HepG2 (cell line): Measurements from ENCODE around the gene FAM171A2. TPM values are rescaled to one million over a fixed set of nuclear protein-coding genes. Genes with fewer than 3 reads are reported as not detected.

Experiments used
- ARID4A ChIP-seq: sonication (generic); formaldehyde crosslinking; IDR thresholded peaks from 2 replicates; pipeline ENCODE4 v1.5.0; 2020; ENCODE audit warnings: mild to moderate bottlenecking, missing genetic modification reagents, borderline replicate concordance
- DMAP1 ChIP-seq: IDR thresholded peaks from 2 replicates; pipeline ENCODE4 v1.6.1; 2016
- ETV5 ChIP-seq: IDR thresholded peaks from 2 replicates; pipeline ENCODE4 v1.6.1; 2018; ENCODE audit warnings: missing biosample characterization, missing genetic modification reagents, inconsistent platforms, borderline replicate concordance
- FOXO1 ChIP-seq: sonication (generic); formaldehyde crosslinking; IDR thresholded peaks from 2 replicates; pipeline ENCODE4 v1.4.0; 2020; ENCODE audit warnings: missing genetic modification reagents
- HCFC1 ChIP-seq: fragments of 150-350 bp; IDR thresholded peaks from 2 replicates; pipeline ENCODE4 v1.6.1; 2014; ENCODE audit warnings: low read depth, low read length
- MLLT10 ChIP-seq: sonication (generic); formaldehyde crosslinking; IDR thresholded peaks from 2 replicates; pipeline ENCODE4 v1.4.0; 2020; ENCODE audit warnings: missing genetic modification reagents
- NR2C2 ChIP-seq: sonication (generic); formaldehyde crosslinking; IDR thresholded peaks from 2 replicates; pipeline ENCODE4 v1.4.0; 2020; ENCODE audit warnings: missing genetic modification reagents, mild to moderate bottlenecking, moderate library complexity, borderline replicate concordance
- NR2F6 ChIP-seq, 2 experiments: IDR thresholded peaks; 2 replicates each; pipeline ENCODE4 v1.6.1; 2016; ENCODE audit warnings: antibody characterized with exemption in 1 of 2, mild to moderate bottlenecking in 1 of 2
- PRDM10 ChIP-seq: sonication (generic); formaldehyde crosslinking; IDR thresholded peaks from 2 replicates; pipeline ENCODE4 v1.4.0; 2020; ENCODE audit warnings: low read depth, missing genetic modification reagents
- RBM39 ChIP-seq: fragments of 200-400 bp; formaldehyde crosslinking; IDR thresholded peaks from one replicate; pipeline ENCODE4 v1.6.1; 2018; ENCODE audit warnings: antibody characterized with exemption, mild to moderate bottlenecking, low read depth, low read length; ENCODE audit not compliant: poor library complexity, severe bottlenecking
- RCOR2 ChIP-seq: IDR thresholded peaks from 2 replicates; pipeline ENCODE4 v1.6.1; 2016; ENCODE audit warnings: missing biosample characterization, missing genetic modification reagents
- TEF ChIP-seq: sonication (generic); formaldehyde crosslinking; IDR thresholded peaks from 2 replicates; pipeline ENCODE4 v1.5.0; 2020; ENCODE audit warnings: missing genetic modification reagents
- TOE1 ChIP-seq: sonication (generic); formaldehyde crosslinking; IDR thresholded peaks from 2 replicates; pipeline ENCODE4 v1.4.0; 2020; ENCODE audit warnings: mild to moderate bottlenecking, missing genetic modification reagents
- ZNF460 ChIP-seq: sonication (generic); formaldehyde crosslinking; IDR thresholded peaks from 2 replicates; pipeline ENCODE4 v1.5.1; 2020; ENCODE audit warnings: missing genetic modification reagents, mild to moderate bottlenecking, borderline replicate concordance
- polyA plus RNA-seq, 8 experiments: library from polyadenylated mRNA; depleted of rRNA in 3 of 8; stranded (reverse) in 7 of 8; unstranded in 1 of 8; fragments of >200 nt; fragmentation: Illumina TruSeq in 4 of 8; extraction: Trizol in 4 of 8; gene quantifications; 2 replicates each; pipeline versions ENCODE4 v1.2.1 to v1.2.3, GENCODE V29; 2011 to 2016; ENCODE audit warnings: low read depth in 4 of 8, missing spikeins in 1 of 8, mixed read lengths in 1 of 8; ENCODE audit not compliant: insufficient read depth in 1 of 8
- total RNA-seq, 5 experiments: library from RNA; depleted of rRNA; stranded (reverse); fragments of >200 nt; fragmentation: Illumina TruSeq; extraction: Trizol; gene quantifications; 2 replicates each; pipeline ENCODE4 v1.2.3, GENCODE V29; 2016; ENCODE audit warnings: low read depth in 1 of 5
- TF ChIP-seq, protein P1 (sequence below): IDR thresholded peaks from 2 replicates; pipeline ENCODE4 v1.6.1; 2018; ENCODE audit warnings: missing genetic modification reagents, mild to moderate bottlenecking, missing compliant biosample characterization
- TF ChIP-seq, protein P2 (sequence below): sonication (generic); formaldehyde crosslinking; IDR thresholded peaks from 2 replicates; pipeline ENCODE4 v1.4.0; 2020; ENCODE audit warnings: missing genetic modification reagents, borderline replicate concordance

FAM171A2 gene
- total and polyA plus RNA-seq, 2 of the 13 experiments (the other 11 are each of a cell fraction or from before 2014, with no cell fraction given) = 1.8 to 3.6 TPM

GRCh38 chr17:44344939-44345453 is 18.7 kb downstream of the FAM171A2 start, which contains the start of gene GRN (continued):
- TF ChIP-seq PRDM10 (CRISPR knock-in tag) (peak; percentile 26; the same call in 1 of the 2 replicates), DMAP1 (CRISPR knock-in tag) (peak; percentile 87), ETV5 (CRISPR knock-in tag) (peak; percentile 69), ARID4A (peak; percentile 92; the same call in 1 of the 2 replicates), ZNF460 (CRISPR knock-in tag) (no peak), HCFC1 (peak; percentile 56; the same call in 1 of the 2 replicates), MLLT10 (no peak), RCOR2 (0 out of 2 replicates have a peak, but pooled peaks have one; percentile 35), NR2C2 (CRISPR knock-in tag) (peak; percentile 48; the same call in 1 of the 2 replicates), FOXO1 (CRISPR knock-in tag) (no peak), RBM39 (no peak), NR2F6 (IDR thresholded peaks at IDR 0.05) (no peak), NR2F6 (CRISPR knock-in tag; IDR thresholded peaks at IDR 0.05) (peak; percentile 61; the same call in 1 of the 2 replicates), TOE1 (CRISPR knock-in tag) (no peak; the same call in 1 of the 2 replicates), TEF (CRISPR knock-in tag) (no peak)
- TF ChIP-seq, protein P1, sequence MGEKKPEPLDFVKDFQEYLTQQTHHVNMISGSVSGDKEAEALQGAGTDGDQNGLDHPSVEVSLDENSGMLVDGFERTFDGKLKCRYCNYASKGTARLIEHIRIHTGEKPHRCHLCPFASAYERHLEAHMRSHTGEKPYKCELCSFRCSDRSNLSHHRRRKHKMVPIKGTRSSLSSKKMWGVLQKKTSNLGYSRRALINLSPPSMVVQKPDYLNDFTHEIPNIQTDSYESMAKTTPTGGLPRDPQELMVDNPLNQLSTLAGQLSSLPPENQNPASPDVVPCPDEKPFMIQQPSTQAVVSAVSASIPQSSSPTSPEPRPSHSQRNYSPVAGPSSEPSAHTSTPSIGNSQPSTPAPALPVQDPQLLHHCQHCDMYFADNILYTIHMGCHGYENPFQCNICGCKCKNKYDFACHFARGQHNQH (CRISPR knock-in tag) = peak; percentile 92
- TF ChIP-seq, protein P2, sequence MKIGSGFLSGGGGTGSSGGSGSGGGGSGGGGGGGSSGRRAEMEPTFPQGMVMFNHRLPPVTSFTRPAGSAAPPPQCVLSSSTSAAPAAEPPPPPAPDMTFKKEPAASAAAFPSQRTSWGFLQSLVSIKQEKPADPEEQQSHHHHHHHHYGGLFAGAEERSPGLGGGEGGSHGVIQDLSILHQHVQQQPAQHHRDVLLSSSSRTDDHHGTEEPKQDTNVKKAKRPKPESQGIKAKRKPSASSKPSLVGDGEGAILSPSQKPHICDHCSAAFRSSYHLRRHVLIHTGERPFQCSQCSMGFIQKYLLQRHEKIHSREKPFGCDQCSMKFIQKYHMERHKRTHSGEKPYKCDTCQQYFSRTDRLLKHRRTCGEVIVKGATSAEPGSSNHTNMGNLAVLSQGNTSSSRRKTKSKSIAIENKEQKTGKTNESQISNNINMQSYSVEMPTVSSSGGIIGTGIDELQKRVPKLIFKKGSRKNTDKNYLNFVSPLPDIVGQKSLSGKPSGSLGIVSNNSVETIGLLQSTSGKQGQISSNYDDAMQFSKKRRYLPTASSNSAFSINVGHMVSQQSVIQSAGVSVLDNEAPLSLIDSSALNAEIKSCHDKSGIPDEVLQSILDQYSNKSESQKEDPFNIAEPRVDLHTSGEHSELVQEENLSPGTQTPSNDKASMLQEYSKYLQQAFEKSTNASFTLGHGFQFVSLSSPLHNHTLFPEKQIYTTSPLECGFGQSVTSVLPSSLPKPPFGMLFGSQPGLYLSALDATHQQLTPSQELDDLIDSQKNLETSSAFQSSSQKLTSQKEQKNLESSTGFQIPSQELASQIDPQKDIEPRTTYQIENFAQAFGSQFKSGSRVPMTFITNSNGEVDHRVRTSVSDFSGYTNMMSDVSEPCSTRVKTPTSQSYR = peak; percentile 96
